Fibroblast of mammary gland (primary cell): Measurements from ENCODE around the gene HAND1.

Experiments
- DNase-seq: peaks from one replicate; pipeline ENCODE4 v3.0.0-alpha.2; 2010; ENCODE audit warnings: low read depth
- H3K4me3 ChIP-seq: 2 replicates; pipeline ENCODE4 v1.5.1; 2011; ENCODE audit warnings: low read depth, mild to moderate bottlenecking, low read length, moderate library complexity; ENCODE audit not compliant: control insufficient read depth
- CTCF ChIP-seq: conservative IDR thresholded peaks from 2 replicates; pipeline ENCODE4 v1.5.1; 2011; ENCODE audit warnings: low read depth, low read length, inconsistent platforms; ENCODE audit not compliant: control insufficient read depth, insufficient read depth

Gene HAND1

GRCh38 chr5:154479944-154480750, 2.1 kb upstream of the HAND1 start:
- no peak overlapping the region for H3K4me3 ChIP-seq
- DNase-seq = no peak
- TF ChIP-seq CTCF = no peak

GRCh38 chr5:154479160-154479943, 1.3 kb upstream of the HAND1 start:
- H3K4me3 ChIP-seq = no peak overlapping the region
- DNase-seq = no peak
- no peak for TF ChIP-seq CTCF

DNA sequence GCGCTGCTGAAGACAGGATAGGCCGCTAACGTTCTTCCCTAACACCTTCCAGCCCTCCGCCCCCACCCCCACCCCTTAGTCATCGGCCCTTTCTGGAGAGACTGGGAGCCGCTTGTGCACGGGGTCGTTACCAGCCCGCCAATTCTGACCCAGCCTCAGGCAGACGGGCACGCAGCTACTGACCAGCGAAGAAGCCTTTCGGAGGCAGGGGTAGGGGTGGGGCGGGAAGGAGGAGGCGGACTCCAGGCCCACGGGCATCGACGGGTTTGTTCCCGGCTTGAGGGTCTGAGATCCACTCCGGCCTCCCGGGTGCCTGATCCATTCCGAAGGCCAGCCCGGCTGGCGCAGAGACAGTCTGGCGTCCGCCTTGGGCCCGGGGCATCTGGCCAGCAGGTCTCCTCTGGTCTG, 729 bp upstream of the HAND1 start:
- H3K4me3 ChIP-seq = no peak overlapping the region
- TF ChIP-seq CTCF = no peak
- DNase-seq = peak; percentile 10

DNA sequence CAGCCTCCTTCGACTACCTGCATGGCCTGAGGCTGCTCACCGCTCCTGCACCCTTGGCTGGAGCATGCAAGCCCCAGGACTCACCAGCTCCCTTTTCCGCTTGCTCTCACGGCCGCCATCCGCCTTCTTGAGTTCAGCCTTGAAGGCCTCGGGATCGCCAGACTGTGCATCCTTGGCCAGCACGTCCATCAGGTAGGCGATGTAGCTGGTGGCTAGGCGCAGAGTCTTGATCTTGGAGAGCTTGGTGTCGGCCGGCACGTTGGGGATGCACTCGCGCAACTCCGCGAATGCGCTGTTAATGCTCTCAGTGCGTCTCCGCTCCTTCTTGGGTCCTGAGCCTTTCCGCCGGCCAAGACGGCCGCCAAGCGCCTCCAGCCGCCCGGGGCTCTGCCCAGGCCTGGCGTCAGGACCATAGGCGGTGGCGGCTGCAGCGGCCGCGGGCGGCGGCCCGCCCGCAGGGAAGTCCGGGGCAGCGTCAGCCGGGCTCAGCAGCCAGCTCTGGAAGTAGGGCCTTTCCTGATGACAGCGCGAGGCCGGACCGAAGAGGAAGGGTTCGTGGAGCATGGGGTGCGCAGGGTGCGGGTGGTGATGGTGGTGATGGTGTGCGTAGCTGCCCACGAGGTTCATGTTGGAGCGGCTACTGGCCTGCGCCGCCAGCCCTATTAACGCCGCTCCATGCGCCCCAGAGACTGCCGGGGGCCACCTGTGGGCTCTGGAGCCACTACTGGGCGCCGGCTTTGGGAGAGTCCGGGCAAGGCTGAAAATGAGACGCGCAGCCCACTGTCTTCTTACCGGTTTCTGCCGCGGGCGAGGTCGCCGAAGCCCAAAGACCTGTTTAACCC, 424 bp downstream of the HAND1 start:
- no peak for TF ChIP-seq CTCF
- peak; percentile 19 for DNase-seq
- H3K4me3 ChIP-seq = peak overlapping the region; percentile 4

GRCh38 chr5:154476354-154477205, 1.4 kb downstream of the HAND1 start:
- no peak overlapping the region for H3K4me3 ChIP-seq
- no peak for TF ChIP-seq CTCF
- no peak for DNase-seq

DNA sequence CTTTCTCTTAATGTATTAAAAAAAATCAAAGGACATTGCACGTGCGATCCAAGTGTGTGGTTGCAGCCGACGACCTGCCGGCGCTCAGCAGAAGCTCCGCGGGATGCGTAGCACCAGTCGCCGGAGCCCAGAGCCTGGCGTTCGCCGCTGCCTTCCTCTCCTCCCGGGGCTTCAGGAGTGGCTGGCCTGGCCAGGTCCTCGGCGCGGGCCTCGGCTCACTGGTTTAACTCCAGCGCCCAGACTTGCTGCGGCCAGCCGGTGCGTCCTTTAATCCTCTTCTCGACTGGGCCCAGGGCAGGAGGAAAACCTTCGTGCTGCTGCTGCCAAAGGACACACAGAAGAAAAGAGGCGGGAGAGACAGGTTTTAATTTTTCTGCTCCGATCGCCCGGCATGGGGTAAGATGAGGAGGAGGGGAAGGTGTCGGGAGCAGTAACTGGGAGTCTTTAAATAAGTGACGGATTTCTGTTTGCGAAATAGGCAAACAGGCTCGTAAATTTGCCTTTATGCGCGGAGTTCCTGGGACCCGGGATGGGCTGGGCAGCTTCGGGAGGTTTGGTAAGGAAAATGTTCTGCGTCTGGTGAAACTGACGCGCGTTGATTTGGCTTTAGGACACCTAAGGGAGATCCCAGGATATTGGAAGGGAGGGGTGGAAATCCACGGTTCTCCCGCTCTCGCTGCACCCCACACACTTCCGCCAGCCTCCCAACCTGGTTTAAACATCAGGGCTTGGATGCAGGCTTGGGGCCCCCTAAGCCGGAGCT, 2.3 kb downstream of the HAND1 start:
- DNase-seq = no peak
- TF ChIP-seq CTCF = no peak
- H3K4me3 ChIP-seq = no peak overlapping the region
